Activated naive CD8-positive, alpha-beta T cell (primary cell): ENCODE results near the gene PBRM1.
A peak's percentile ranks its signal among the peaks of the same experiment; 100 is the strongest.

ENCODE experiments used
- H3K27ac Mint-ChIP-seq: one replicate; pipeline ENCODE4 v1.8.0; 2021; ENCODE audit warnings: mixed read lengths
- H3K27me3 Mint-ChIP-seq: one replicate; pipeline ENCODE4 v1.8.0; 2021; ENCODE audit warnings: mixed read lengths
- H3K36me3 Mint-ChIP-seq: one replicate; pipeline ENCODE4 v1.8.0; 2021; ENCODE audit warnings: mixed read lengths
- H3K4me1 Mint-ChIP-seq: one replicate; pipeline ENCODE4 v1.8.0; 2021; ENCODE audit warnings: low read depth, mixed read lengths
- H3K4me3 Mint-ChIP-seq: one replicate; pipeline ENCODE4 v1.8.0; 2021; ENCODE audit warnings: mild to moderate bottlenecking, mixed read lengths
- H3K9me3 Mint-ChIP-seq: one replicate; pipeline ENCODE4 v1.8.0; 2021; ENCODE audit warnings: low read depth, mixed read lengths

Gene PBRM1

DNA sequence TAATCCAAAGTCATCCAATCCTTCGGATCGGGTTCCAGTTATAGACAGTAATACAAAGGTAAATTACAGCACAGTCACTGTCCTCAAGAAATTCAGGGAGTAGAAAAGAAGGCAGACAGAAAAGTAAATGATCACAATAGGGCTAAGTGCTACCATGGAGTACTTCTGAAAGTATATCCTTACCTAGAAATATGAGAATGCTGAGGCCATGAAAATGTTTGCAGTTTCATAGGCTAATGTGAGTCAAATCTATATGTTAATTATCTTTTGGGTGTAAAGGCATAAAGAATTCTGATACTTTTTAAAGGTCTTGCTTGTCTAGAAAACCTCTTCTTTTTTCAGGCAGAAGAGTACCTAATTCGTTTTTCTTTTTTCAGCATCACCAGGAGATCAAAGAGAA is 29.8 kb downstream of the PBRM1 start:
- Mint-ChIP-seq H3K27ac (peak overlapping the region; percentile 48), H3K9me3 (no peaks in the 10 kb centered on the region), H3K4me1 (peaks cover 2% of the 10 kb centered on the region), H3K27me3 (no peaks in the 10 kb centered on the region), H3K36me3 (peaks cover 12% of the 10 kb centered on the region), H3K4me3 (no peak overlapping the region)

- Mint-ChIP-seq H3K27ac (no peak overlapping the region), H3K4me1 (peaks cover 2% of the 10 kb centered on the region), H3K4me3 (no peak overlapping the region), H3K36me3 (peaks cover 17% of the 10 kb centered on the region), H3K9me3 (no peaks in the 10 kb centered on the region), H3K27me3 (no peaks in the 10 kb centered on the region)
These were observed 34.1 kb downstream of the PBRM1 start for GRCh38 chr3:52651592-52651991.

GRCh38 chr3:52650439-52650838 is 35.3 kb downstream of the PBRM1 start:
- Mint-ChIP-seq H3K27ac (peak overlapping the region; percentile 19), H3K27me3 (no peaks in the 10 kb centered on the region), H3K36me3 (peaks cover 15% of the 10 kb centered on the region), H3K4me3 (no peak overlapping the region), H3K9me3 (no peaks in the 10 kb centered on the region), H3K4me1 (no peaks in the 10 kb centered on the region)

DNA sequence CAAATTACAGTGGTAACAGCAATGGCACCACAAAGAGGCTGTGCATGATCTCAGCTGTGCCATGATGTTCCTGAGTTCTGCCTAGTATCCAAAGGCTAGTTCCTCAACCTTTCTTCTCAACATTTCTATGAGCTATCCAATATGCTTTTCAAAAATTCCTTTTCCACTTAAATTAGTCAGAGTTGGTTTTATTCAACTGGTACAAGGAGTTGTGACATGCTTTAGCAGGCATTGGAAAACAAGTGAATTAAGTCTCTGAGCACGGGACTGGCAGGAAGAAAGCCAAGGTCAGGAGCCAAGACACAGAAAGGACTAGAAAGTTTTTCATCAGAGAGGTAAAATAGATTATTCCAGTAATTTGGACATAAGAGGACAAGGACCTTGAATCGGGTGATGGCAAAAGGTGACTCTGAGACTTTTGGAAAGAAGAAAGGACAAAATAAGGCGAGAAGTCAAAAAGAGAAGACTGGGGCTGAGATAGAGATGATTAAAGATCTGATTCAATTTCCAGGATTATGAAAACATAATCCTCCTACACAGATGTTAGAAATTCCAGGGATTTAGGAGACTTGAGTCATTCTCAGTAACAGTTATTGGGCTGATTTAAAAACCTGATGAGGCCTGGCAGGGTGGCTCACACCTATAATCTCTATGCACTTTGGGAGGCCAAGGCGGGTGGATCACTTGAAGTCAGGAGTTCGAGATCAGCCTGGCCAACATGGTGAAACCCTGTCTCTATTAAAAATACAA is 36.1 kb downstream of the PBRM1 start:
- Mint-ChIP-seq H3K27me3 (no peaks in the 10 kb centered on the region), H3K9me3 (no peaks in the 10 kb centered on the region), H3K36me3 (peaks cover 17% of the 10 kb centered on the region), H3K4me1 (no peaks in the 10 kb centered on the region), H3K27ac (no peak overlapping the region), H3K4me3 (no peak overlapping the region)

DNA sequence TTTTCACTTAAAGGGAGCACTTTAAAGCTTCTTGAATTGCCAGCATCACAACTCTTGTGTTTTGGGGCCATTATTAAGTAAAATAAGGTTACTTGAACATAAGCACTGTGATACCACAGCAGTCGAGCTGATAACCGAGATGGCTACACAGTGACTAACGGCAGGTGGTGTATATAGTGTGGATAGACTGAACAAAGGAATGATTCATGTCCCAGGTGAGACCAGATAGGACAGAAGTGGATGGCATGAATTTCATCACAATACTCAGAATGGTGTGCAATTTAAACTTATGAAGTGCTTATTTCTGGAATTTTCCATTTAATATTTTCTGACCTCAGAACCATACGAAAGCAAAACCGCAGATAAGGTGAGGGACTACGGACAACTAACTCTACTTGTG is 40.2 kb downstream of the PBRM1 start:
- H3K4me3 Mint-ChIP-seq = no peak overlapping the region
- no peaks in the 10 kb centered on the region for H3K4me1 Mint-ChIP-seq
- H3K36me3 Mint-ChIP-seq = peaks cover 10% of the 10 kb centered on the region
- no peaks in the 10 kb centered on the region for H3K9me3 Mint-ChIP-seq
- no peak overlapping the region for H3K27ac Mint-ChIP-seq
- no peaks in the 10 kb centered on the region for H3K27me3 Mint-ChIP-seq

GRCh38 chr3:52636673-52637072 is 49.0 kb downstream of the PBRM1 start:
- no peaks in the 10 kb centered on the region for H3K27me3 Mint-ChIP-seq
- H3K4me1 Mint-ChIP-seq = no peaks in the 10 kb centered on the region
- no peak overlapping the region for H3K27ac Mint-ChIP-seq
- H3K36me3 Mint-ChIP-seq = peaks cover 11% of the 10 kb centered on the region
- H3K9me3 Mint-ChIP-seq = no peaks in the 10 kb centered on the region
- H3K4me3 Mint-ChIP-seq = no peak overlapping the region

DNA sequence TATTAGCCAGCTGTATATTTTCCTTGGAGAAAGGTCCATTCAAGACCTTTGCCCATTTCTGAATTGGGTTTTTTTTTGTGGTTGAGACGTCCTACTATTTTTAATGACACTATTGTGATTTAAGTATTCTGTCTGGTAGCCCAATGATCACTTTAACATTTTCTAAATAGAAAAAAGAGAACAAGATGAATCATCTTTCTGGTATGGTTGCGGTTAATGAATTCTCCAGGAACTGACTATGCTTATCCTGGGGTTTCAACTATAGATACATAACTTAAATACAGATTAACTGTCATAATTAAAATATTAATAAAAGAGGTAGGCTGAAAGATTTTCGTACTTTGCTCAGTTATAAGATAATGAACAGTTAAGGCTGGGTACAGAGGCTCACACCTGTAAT is 51.9 kb downstream of the PBRM1 start:
- H3K27me3 Mint-ChIP-seq = no peaks in the 10 kb centered on the region
- H3K4me3 Mint-ChIP-seq = no peak overlapping the region
- no peak overlapping the region for H3K27ac Mint-ChIP-seq
- H3K36me3 Mint-ChIP-seq = peaks cover 8% of the 10 kb centered on the region
- no peaks in the 10 kb centered on the region for H3K9me3 Mint-ChIP-seq
- H3K4me1 Mint-ChIP-seq = no peaks in the 10 kb centered on the region

- H3K27ac Mint-ChIP-seq = no peak overlapping the region
- H3K4me1 Mint-ChIP-seq = peaks cover 23% of the 10 kb centered on the region
These were observed 60.7 kb downstream of the PBRM1 start for GRCh38 chr3:52625041-52625440.

GRCh38 chr3:52623234-52623792 is 62.4 kb downstream of the PBRM1 start:
- H3K36me3 Mint-ChIP-seq = peaks cover 21% of the 10 kb centered on the region
- H3K4me1 Mint-ChIP-seq = peaks cover 26% of the 10 kb centered on the region
- H3K9me3 Mint-ChIP-seq = no peaks in the 10 kb centered on the region
- H3K4me3 Mint-ChIP-seq = no peak overlapping the region
- no peak overlapping the region for H3K27ac Mint-ChIP-seq
- no peaks in the 10 kb centered on the region for H3K27me3 Mint-ChIP-seq

More at GRCh38 chr3:52625041-52625440, 60.7 kb downstream of the PBRM1 start:
- Mint-ChIP-seq H3K27me3 (no peaks in the 10 kb centered on the region), H3K4me3 (no peak overlapping the region), H3K9me3 (no peaks in the 10 kb centered on the region), H3K36me3 (peaks cover 21% of the 10 kb centered on the region)

GRCh38 chr3:52620580-52620979 is 65.1 kb downstream of the PBRM1 start:
- H3K4me1 Mint-ChIP-seq = peaks cover 24% of the 10 kb centered on the region
- peaks cover 25% of the 10 kb centered on the region for H3K36me3 Mint-ChIP-seq
- no peaks in the 10 kb centered on the region for H3K9me3 Mint-ChIP-seq
- H3K27me3 Mint-ChIP-seq = no peaks in the 10 kb centered on the region
- no peak overlapping the region for H3K4me3 Mint-ChIP-seq
- no peak overlapping the region for H3K27ac Mint-ChIP-seq

DNA sequence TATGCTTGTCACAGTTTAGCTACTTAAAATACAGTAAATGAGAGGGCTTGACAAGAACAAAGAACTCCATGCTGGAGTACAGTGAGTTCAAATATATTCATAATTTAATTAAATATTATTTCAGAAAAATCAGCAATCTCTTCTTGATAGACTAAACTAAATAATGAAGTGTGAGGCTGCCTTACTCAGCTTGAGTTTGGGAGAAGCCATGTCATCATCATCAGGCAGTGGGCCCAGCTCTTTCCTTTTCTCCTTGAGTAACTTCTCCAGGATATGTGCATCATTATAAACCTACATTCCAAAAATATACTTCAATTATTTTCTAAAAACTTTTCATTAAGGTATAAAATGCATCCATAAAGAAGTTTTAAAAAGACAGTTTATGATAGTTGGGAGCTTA is 70.5 kb downstream of the PBRM1 start:
- H3K36me3 Mint-ChIP-seq = peaks cover 12% of the 10 kb centered on the region
- H3K4me3 Mint-ChIP-seq = no peak overlapping the region
- no peaks in the 10 kb centered on the region for H3K27me3 Mint-ChIP-seq
- no peak overlapping the region for H3K27ac Mint-ChIP-seq
- peaks cover 4% of the 10 kb centered on the region for H3K4me1 Mint-ChIP-seq
- H3K9me3 Mint-ChIP-seq = no peaks in the 10 kb centered on the region

- Mint-ChIP-seq H3K4me3 (no peak overlapping the region), H3K36me3 (peaks cover 12% of the 10 kb centered on the region), H3K27ac (no peak overlapping the region)
These were observed 71.0 kb downstream of the PBRM1 start for GRCh38 chr3:52614689-52615088.

DNA sequence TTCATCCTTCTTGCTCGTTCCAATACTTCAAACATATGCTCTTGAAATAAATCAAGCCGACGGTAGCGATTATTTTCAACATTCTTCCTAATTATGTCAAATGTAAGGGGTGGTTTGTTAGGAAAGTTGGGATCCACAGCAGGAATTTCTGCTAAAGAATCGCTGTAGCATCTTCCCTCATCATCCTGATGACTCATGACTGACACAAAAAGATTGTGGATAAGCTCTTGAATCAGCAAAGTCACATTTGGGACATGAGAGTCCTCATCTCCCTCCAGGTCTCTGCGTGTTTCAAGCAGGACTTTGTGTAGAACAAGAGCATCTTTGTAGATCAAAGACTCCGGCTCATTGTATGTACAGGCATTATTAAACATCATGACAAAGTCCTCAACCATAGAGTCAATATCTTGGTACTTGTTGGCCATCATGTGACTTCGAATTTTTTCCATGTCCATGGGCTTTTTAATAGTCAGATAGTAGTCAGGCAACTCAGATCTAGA is 76.3 kb downstream of the PBRM1 start:
- no peak overlapping the region for H3K27ac Mint-ChIP-seq
- H3K36me3 Mint-ChIP-seq = peaks cover 21% of the 10 kb centered on the region
- H3K4me3 Mint-ChIP-seq = no peak overlapping the region
- H3K4me1 Mint-ChIP-seq = peaks cover 10% of the 10 kb centered on the region
- H3K9me3 Mint-ChIP-seq = no peaks in the 10 kb centered on the region
- no peaks in the 10 kb centered on the region for H3K27me3 Mint-ChIP-seq

More at GRCh38 chr3:52614689-52615088, 71.0 kb downstream of the PBRM1 start:
- Mint-ChIP-seq H3K27me3 (no peaks in the 10 kb centered on the region), H3K9me3 (no peaks in the 10 kb centered on the region), H3K4me1 (no peaks in the 10 kb centered on the region)

DNA sequence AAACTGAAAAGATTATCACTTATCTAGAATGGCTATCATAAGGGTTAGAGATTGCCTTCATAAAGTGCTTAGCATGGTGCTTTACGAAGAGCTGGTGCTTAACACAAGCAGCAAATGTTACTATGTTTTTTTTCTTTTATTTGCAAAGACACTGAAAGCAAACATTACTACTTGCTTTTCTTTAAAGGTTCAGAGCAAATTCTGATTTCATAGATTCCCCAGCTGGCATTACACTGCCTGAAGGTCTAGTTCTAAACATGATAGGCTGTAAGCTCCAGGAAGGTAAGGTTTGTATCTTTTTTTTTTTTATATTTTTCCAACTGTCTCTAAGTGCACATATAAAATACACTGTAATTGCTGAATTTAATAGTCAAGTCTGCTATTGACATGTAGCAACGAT is 77.4 kb downstream of the PBRM1 start:
- H3K27ac Mint-ChIP-seq = no peak overlapping the region
- peaks cover 28% of the 10 kb centered on the region for H3K36me3 Mint-ChIP-seq
- peaks cover 10% of the 10 kb centered on the region for H3K4me1 Mint-ChIP-seq
- no peak overlapping the region for H3K4me3 Mint-ChIP-seq
- H3K9me3 Mint-ChIP-seq = no peaks in the 10 kb centered on the region
- no peaks in the 10 kb centered on the region for H3K27me3 Mint-ChIP-seq

GRCh38 chr3:52606373-52607085 is 79.2 kb downstream of the PBRM1 start:
- Mint-ChIP-seq H3K4me3 (no peak overlapping the region), H3K27me3 (no peaks in the 10 kb centered on the region), H3K27ac (no peak overlapping the region), H3K4me1 (peaks cover 10% of the 10 kb centered on the region), H3K36me3 (peaks cover 43% of the 10 kb centered on the region), H3K9me3 (peaks cover 8% of the 10 kb centered on the region)
